ENCODE results near the gene KCTD18.

The KCTD18 gene

DNA sequence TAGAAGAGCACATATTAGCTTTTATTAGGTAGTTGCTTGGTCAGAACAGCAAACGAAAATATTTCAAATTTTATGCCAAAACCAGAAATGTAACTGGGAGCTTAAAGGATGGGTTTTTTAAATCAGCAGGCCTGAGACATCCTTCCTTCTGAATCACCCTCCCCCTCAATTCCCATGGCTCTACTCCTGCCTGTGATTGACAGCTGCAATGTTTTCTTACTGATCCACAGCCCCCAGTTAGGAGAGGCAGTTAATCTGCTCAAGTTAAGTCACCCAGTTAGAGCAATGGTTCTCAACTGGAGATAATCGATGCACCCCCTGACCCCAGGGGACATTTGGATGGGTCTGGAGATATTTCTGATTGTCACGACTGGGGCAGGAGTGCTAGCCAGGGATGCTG is 24.9 kb downstream of the KCTD18 start:
- DNase-seq (ENCODE audit: low read depth): no peak

DNA sequence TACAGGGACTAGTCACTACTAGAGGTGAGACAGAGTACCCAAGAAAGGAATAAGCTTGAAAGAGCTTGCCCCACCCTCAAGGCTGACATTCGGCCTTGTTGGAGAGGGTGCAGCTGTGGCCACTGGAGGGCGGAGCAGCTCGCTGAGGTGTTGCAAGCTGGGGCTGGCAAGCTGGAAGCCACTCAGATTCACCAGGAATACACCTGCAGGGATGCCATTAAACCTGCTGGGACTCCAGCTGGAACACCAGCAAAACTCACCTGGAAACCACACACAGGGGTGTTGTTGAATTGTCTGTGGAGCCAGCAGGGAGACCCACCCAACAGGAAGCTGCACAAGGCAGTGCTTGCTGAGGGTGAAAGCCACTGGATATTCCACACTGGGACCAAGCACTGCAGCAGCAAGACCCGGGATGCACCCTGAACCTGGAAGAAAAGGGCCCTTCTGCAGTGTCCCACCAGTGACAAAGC is 26.1 kb downstream of the KCTD18 start:
- DNase-seq (ENCODE audit: low read depth): no peak

DNA sequence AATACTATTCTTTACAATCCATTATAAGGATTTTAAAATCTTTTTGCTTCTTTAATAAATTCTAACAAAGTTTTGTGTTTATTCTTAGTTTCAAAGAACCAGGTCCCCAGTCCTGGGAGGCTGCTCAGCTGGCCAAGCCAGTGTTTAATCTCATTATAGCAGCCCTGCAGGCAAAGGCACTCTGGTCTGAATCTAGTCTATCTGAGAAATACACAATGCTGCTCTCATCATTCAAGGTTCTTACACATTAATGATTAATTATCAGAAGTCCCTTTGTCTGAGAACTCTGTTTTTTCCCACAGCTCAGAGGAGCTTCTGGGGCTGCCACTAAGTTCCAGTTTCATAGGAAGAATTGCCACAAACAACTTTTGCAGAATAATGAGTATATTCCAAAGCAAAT is 27.7 kb downstream of the KCTD18 start:
- DNase-seq (ENCODE audit: low read depth): no peak

DNA sequence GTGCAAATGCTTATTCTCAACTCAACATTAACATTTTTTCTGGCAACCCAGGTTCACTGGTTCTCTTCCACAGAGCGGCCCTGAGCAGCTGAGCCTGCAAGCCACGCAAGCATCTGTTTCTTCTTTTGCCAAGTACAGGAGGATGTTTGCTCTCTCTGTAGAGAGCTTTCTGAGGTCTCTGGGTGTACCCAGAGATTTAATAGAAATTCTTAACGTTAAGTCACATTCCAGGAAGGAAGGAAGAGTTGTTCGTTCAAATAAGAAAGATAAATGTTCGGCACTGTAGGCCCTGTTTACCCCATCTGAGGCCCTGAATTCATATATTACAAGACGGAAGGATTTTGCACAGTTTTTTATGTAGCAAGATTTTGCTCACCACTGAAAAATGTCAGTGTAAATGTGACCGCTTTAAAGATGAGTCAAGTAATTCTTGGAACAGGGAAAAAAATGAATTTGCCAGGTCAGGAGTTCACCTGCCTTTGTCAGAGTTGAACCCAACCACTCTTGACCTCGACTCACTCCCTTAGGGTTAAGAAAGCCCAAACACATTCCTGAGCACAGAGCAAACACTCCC is 30.1 kb downstream of the KCTD18 start:
- DNase-seq (ENCODE audit: low read depth): no peak

DNA sequence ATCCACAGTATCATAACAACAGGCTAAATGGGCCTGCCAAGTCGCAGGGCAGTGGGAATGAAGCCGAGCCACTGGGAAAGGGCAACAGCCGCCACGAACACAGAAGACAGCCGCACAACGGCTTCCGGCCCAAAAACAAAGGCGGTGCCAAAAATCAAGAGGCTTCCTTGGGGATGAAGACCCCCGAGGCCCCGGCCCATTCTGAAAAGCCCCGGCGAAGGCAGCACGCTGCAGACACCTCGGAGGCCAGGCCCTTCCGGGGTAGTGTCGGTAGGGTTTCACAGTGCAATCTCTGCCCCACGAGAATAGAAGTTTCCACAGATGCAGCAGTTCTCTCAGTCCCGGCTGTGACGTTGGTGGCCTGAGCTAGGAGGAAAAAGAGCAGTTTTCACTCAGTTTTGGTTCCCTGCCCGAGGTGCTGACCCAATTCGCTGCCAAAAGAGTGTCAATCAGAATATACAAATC is 32.2 kb downstream of the KCTD18 start:
- DNase-seq (ENCODE audit: low read depth): no peak

DNA sequence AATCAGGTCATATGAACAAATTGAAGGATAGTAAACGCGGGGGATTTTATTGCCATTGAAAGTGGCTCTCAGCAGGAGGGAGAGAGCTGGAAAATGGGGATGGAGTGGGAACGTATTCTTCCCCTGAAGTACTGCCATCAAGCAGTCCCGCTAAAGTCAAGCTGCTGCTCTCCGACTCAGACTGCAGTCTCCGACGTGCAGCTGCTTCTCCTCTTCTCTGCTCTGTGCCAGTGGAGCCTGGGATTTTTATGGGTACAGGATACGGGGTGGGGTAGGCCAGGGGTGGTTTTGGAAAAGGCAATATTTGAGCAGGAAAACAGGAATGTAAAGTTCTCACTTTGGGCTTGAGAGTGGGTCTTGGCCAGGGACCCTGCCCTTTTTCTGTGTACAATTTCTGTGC is 33.0 kb downstream of the KCTD18 start:
- DNase-seq (ENCODE audit: low read depth): no peak

DNA sequence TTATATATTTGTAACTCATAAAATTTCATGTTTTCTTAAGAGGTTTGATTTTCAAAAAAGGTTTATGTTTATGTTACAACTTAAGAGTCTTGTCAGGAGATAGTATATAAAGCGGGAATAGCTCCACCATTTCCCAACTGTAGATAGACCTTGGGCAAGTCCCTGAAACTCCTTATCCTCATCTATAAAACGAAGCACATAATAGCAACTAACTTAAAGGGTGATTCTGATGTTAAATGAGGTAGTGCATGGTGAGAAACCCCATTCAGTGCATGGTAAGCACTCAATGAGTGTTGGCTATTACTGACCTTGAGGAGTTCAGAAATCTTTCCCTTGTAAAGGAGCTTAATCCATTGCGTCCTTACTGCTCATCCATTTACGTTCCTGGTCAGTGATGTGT is 34.1 kb downstream of the KCTD18 start:
- no peak for DNase-seq (ENCODE audit: low read depth)

DNA sequence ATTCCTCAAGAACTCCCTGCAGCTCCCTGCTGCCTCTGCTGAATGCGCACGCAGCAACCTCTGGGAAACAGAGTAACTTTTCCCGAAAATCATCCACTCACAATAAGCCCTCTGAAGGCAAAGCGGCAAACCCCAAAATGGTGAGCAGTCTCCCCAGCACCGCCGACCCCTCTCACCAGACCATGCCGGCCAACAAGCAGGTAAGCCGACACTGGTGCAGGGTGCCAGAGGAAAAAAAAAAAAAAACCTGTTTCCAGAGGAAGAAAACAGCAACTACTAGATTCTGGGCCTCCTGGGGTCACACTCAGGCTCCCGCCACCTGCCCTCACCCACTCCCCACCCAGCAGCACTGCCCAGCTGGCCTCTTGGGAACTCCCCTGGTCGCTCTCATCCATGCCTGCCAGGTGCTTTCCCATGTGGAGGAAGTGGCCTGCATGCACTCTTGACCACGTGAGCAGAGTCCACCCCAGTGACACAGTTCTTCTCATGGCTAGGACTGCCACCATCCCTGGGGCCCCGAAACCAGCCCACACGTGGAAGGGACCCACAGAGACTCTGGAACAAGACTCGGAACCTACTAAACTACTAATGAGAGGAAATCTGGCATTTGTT is 36.9 kb downstream of the KCTD18 start:
- no peak for DNase-seq (ENCODE audit: low read depth)

DNA sequence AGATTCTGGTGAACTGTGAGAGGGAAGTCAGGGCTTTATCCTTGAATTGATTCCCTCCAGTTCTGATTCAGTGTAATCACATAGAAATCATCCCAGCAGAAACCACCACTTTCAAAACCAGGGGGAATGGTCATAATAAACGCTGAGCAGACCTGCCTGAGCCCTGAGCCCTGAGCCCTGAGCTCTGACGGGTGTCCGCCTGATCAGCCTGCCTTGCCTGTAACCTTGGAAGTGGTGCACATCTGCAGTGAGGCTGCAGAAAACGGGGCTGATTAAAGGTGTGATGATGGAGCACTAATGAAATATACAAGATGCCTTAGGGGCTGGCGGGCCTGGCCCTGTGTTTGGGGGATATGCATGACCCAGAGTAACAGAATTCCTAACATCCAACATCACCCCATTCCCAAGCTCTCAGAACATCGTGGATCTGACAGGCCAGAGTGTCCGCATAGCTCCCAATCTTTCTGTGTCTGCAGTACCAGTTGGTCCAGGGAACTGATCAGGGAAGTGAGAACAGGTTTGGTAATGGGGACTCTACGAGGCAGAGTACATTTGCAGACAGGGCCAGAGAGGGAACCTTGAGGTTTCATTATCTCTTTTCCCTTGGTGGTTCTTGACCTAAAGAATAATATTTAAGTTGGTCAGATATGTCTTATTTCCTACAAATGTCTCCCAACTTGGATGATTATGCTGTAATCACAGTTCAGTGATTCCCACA is 37.8 kb downstream of the KCTD18 start:
- no peak for DNase-seq (ENCODE audit: low read depth)

DNA sequence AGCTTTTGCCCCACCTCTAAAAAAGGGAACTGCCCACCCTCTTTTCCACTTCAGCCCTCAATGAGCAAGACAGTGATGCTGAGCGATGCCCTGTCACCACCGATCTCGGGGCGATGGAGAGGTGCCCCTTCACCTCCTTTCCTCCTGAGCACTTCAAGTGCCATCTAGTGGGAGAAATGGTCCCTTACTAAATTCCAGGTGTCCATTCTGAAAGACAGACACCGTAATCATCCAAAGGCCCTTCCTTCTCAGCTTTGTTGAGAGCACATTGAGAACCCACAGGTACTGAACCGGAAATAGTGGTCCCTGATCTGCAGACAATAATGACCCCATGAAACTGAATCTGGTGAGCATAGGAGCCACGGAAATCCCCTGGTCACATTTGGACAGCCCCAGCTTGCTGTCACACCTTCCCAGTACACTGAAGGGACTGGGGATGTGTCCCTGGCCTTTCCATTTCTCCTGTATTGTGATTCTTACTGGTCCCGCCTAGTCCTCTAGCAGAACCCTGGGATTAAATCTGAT is 38.5 kb downstream of the KCTD18 start:
- DNase-seq (ENCODE audit: low read depth): no peak

DNA sequence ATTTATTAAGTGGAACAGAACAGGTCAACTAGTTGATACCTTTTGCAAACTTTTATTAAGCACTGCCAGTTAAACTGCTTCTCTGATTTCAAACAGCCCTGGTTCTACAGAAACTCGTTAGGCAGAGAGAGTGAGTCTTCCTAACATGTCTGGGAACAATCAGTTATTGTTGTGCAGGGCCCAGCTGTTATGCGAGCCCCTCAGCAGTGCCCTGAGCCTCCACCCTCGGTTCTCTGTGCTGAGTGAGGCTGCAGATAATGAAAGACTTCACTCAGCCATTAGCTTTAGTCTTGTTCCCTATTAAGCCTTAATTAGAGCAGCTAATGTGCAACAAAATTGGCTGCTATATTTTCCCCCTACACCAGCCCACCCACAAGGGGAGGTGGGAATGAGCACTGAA is 39.6 kb downstream of the KCTD18 start:
- DNase-seq (ENCODE audit: low read depth): no peak

DNA sequence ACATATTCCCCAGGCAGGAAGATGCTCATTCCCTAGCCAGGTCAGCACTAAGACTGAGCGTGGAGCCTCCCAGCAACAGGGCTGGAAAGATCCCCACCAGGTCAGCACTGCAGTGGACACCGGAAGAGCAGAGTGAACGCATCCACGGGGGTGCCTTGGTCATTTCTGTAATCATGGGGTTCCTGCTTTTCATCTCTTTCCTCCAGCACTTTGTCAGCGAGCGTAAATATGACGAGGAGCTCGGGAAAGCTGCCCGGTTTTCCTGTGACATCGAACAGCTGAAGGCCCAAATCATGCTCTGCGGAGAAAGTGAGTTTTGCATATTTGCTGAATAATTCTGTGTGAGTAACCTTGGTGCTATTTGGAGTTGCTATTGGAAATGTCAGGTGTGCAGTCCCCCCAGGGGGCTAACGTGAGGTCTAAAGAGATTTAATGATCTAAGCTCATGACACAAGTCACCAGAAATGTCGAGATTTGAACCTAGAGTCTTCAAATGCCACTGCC is 40.1 kb downstream of the KCTD18 start:
- DNase-seq (ENCODE audit: low read depth): no peak

DNA sequence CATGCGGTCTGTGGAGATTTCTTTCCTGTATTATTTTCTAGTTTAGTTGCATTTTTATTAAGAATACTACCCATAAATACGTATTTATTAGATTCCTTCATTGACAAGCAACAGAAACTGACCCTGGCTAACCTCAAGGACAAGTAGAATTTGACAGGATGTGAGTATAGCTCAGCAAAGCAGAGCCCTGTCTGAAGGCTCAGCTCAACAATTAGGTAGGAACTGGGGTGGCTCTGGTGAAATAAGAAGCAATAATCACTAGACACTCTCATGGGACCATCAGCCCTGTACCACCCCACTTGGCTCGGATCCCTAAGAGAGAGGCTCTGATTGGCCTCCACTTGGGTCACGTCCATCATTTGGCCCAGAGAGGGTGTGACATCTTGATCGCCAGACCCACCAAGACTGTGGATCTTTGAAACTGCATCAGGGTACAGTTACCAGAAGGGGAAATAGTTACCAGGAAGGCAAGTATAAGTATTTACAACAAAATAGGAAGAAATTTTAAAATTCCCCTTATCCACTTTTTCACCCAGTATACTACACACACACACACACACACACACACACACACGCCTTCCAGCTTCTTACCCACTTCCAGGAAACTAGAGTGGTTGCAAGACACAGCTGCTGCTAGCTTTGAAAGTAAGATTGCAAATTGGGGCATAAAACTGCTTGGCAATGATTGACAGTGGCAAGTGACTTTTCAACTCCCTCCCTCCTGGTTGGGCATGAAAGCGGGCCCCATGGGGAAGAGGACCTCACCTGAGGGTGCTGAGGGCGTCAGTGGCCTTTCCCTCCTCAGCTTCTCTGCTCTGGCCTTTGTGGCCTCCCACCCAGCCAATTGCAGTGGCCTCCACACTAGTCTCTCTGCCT is 41.8 kb downstream of the KCTD18 start:
- no peak for DNase-seq (ENCODE audit: low read depth)

DNA sequence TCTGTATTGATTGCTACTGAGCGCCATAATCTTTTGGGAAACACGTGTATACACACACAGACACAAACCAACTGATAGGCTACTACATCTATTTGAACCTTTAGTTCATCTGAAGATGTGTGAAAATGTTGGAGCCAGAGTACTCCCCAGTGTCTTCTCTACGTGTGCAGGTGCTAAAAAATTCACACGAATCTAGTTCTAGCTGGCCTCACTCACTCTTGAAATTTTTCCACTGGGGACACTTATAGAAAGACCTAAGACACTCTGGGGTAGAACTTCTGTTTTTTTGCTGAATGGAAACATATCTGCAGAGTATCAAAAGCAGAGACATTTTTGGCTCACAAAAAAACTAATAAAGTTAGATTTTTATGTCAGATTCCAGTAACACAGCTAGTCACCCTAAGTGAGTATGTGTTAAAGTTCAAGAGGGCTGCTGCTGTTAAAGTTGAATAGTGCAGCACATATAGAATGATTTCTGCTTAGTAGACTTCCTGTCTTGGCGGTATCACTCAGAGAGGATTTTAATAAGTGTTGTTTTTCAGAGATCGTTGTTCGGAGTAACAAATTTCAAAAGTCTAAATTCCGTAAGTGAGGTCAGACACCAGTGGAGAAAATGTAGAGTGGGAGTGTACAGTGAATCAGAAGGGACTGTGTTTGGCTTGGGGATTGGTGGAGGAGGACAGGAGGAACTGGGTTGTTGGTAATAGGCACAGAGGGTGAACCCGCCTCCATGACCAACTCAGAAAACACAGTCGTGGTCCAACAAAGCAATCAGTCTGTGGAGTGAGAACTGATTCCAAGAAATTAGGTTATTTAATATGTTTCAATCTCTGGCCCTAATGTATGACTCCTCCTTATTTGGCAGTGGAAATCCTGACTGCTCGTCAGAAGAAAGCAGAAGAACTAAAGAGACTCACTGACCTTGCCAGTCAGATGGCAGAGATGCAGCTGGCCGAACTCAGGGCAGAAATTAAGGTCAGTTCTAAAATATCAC is 43.1 kb downstream of the KCTD18 start:
- DNase-seq (ENCODE audit: low read depth): no peak

DNA sequence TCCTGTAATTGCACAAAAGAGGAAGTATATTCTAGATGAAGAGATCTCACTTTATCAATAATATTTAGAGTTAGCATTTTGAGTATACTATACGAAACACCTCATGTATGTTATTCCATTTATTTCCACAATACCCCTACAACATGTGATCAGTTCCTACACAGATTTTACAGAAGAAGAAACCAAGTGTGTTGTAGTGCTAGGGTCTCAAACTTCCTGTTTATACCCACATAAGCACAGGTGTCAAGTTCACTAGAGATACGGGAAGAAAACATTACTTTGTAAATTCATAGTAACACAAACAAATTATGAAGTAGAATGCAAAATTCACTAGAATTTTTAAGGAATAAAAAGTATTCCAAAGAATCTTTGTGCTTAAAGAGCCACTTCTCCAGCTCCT is 46.4 kb downstream of the KCTD18 start:
- DNase-seq (ENCODE audit: low read depth): no peak

DNA sequence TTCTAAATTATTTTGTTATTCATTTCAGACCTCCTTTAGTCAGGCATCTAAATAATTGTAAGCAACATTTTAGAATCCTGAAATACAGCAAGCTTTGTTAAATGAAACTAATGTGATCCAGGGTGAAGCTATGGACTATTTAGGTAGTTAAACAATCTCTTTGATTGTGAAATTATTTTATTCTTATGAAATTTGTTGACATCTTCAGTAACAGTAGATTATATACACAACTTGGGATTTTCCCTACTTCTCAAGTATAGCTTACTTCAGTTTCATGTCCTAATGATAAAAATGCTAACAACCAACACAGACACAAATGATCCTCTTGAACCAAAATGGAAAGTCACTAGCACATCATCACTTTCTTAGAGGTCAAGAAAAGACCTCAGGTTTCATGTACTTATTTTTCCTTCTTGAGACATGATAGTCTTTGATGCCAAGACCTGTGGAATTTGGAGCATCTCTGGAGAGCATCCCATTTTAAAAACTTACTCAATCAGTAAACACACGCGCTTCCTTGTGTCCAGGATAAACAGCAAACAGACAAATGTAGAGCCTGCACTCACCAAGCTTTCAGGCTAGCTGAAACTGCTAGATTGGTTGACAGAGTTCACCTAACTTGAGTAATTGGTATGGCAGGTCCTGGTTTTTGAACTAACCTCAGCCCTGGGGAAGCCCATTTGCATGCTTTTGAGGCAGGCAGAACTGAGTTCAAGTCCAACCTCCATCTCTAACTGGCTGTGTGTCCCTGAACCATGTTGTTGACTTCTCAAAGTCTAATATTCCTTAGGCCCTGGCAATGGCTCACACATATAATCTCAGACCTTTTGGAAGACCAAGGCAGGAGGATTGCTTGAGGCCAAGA is 47.8 kb downstream of the KCTD18 start:
- no peak for DNase-seq (ENCODE audit: low read depth)

DNA sequence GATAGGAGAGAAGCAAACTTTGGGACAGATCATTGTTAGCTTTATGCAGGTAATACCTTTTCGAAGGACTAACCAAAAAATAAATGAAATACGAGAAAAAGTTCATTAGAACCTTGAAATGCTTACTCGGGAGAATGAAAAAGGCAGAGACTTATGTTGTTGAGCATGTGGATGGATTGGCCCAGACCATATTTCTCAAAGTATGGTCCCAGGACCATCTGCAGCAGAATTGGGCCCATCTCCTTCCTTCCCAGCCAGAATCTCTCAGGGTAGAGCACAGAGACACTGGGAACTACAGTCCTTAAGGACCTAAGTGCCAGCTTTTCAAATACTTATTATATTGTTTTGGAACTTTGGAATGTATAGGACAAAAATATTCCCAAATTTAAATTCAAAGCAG is 50.8 kb downstream of the KCTD18 start:
- DNase-seq (ENCODE audit: low read depth): no peak

DNA sequence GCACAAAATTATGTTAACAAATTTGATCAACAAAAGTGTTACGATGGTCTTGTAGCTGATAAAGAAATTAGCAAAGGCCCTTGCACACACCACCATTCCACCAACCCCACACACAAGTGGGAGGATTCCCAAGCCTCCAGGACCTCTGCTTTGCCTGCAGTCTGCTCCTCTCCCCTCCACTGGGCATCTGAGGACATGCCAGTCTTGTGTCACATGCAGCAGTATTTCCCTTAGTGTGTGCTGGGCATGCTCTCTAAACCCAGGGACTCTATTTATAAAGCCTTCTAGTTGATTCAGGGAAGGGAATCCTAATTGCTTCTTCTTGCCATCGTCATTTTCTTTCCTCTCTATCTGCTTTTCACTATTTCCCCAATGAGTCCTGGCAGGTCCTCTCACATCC is 53.3 kb downstream of the KCTD18 start:
- DNase-seq (ENCODE audit: low read depth): no peak

DNA sequence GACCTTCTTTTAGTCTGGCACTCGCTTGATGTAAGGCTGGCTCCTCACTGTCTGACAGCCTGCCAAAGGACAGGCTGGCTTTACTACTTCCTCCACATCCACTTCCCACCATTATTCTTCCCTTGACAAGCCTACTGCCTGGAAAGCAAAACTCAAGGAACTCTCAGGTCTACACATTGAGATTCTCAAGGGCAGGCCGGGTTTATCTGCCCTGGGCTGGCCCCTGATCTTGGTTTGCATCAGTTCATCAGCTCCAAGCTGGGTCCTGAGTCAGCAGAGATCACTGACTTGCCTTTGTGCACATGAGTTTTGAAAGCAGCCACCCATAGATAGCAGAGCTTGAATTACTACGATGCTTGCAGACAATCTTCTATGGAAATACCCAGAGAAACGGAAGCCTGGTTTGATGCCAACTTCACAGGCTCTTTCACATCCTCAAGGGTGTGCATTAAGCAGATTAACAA is 53.9 kb downstream of the KCTD18 start:
- no peak for DNase-seq (ENCODE audit: low read depth)

Measured in activated T-cell treated with anti-CD3 and anti-CD28 coated beads for 24 hours (primary cell).